ENCODE data around the gene TXN2. TPM values are rescaled to one million over a fixed set of nuclear protein-coding genes. Genes with fewer than 3 reads are reported as not detected.

TXN2 gene
- total and polyA plus RNA-seq, 2 donors (not counting 1 experiment from before 2014, with no cell fraction given) = 39.6 to 54.6 TPM

DNA sequence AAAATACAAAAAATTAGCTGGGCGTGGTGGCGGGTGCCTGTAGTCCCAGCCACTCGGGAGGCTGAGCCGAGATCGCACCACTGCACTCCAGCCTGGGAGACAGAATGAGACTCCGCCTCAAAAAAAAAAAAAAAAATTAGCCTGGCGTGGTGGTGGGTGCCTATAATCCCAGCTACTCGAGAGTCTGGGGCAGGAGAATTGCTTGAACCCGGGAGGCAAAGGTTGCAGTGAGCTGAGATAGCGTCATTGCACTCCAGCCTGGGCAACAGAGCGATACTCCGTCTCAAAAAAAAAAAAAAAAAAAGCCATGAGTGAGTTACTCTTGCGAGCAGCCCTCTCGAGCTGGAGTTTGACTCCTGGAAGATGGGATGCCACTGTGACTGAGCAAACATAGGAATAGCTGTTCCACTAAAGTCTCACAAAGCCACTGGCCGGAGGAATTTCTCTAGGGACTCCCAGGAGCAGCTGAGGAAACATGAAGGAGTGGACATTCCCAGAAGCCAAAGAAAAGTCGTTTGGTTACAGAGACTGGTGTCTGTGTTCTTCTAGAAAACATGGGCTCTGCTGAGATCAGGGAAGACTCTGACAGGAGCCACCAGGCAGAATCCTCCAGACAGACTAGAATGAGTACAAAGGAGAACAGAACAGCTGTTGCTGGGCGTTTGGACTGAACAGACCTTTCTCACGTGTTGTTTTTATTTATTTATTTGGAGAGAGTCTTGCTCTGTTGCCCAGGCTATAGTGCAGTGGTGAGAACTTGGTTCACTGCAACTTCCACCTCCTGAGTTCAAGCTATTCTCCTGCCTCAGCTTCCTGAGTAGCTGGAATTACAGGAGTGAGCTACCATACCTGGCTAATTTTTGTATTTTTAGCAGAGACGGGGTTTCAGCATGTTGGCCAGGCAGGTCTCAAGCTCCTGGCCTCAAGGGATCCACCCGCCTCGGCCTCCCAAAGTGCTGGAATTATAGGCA is 61.2 kb downstream of the TXN2 start:
- no peak for TF ChIP-seq EZH2 (IDR thresholded peaks at IDR 0.05; ENCODE audit: borderline replicate concordance, insufficient read depth, low read depth, low read length, poor library complexity, severe bottlenecking)
- TF ChIP-seq CTCF (IDR thresholded peaks at IDR 0.05) = no peak
- Mint-ChIP-seq H3K4me1 (peaks cover 49% of the 10 kb centered on the region), H3K9me3 (ENCODE audit: insufficient read depth) (no peaks in the 10 kb centered on the region), H3K27me3 (no peaks in the 10 kb centered on the region), H3K27ac (no peak overlapping the region), H3K4me3 (no peak overlapping the region)
- ChIA-PET CTCF (interaction anchor here (0.6 to 1.1 kb wide), 5 partner anchors 10 to 122 kb away, joined by 3 to 4 read pairs (median 3); no protein-coding TSS in a partner anchor), POLR2A (interaction anchor here (0.7 to 0.8 kb wide), 2 partner anchors 11 to 17 kb away, joined by 8 read pairs; no protein-coding TSS in a partner anchor)
- peaks cover 13 to 50% of the 10 kb centered on the region in 2 donors for H3K4me1 ChIP-seq (ENCODE audit: control insufficient read depth in 2 of 2, insufficient read depth in 2 of 2, low read length in 2 of 2)
- H3K9ac ChIP-seq (ENCODE audit: low read length) = no peak overlapping the region
- H3K4me3 ChIP-seq (ENCODE audit: control extremely low read depth in 1 of 5, extremely low read depth in 1 of 5, insufficient read depth in 1 of 5, low read depth in 2 of 5, low read length in 4 of 5) = no peak overlapping the region
- no peaks in the 10 kb centered on the region for H3K36me3 ChIP-seq (replicated peaks in 1 of 2; ENCODE audit: control extremely low read depth in 1 of 2, control insufficient read depth in 1 of 2, extremely low read depth in 1 of 2, insufficient read depth in 2 of 2, low read length in 1 of 2)
- H3K79me2 ChIP-seq (ENCODE audit: control insufficient read depth, insufficient read depth, low read length) = no peaks in the 10 kb centered on the region
- intact Hi-C loops (cut with micrococcal nuclease) = no loop called here
- no peaks in the 10 kb centered on the region for H3K9me3 ChIP-seq (ENCODE audit: control extremely low read depth in 1 of 3, control insufficient read depth in 2 of 3, insufficient read depth in 1 of 3, low read length in 2 of 3)
- no peak overlapping the region for H3K4me2 ChIP-seq (replicated peaks; ENCODE audit: low read depth, low read length, poor library complexity, severe bottlenecking)
- H4K20me1 ChIP-seq (ENCODE audit: control insufficient read depth, insufficient read depth, low read length, poor library complexity, severe bottlenecking) = no peaks in the 10 kb centered on the region
- no peak overlapping the region for H3K27ac ChIP-seq (ENCODE audit: low read length in 2 of 2)
- 93% methylated on average over 14 of the region's 21 CpGs for WGBS (ENCODE audit: insufficient coverage)
- H2AFZ ChIP-seq (ENCODE audit: insufficient read depth, low read depth, low read length, poor library complexity, severe bottlenecking) = no peak overlapping the region
- H3K27me3 ChIP-seq (replicated peaks in 1 of 4; ENCODE audit: control extremely low read depth in 1 of 4, control insufficient read depth in 3 of 4, insufficient read depth in 4 of 4, low read length in 3 of 4) = no peaks in the 10 kb centered on the region
- DNase-seq = no peak
- no peak for ATAC-seq (ENCODE audit: low read depth)

All from B cell (primary cell).